ENCODE measurements around the gene RAET1G. TPM values are rescaled to one million over a fixed set of nuclear protein-coding genes. Genes with fewer than 3 reads are reported as not detected.

RAET1G gene
- total and polyA plus RNA-seq, 2 donors (not counting 3 experiments of a cell fraction or from before 2014, with no cell fraction given), result 1.6 to 2.1 TPM

DNA sequence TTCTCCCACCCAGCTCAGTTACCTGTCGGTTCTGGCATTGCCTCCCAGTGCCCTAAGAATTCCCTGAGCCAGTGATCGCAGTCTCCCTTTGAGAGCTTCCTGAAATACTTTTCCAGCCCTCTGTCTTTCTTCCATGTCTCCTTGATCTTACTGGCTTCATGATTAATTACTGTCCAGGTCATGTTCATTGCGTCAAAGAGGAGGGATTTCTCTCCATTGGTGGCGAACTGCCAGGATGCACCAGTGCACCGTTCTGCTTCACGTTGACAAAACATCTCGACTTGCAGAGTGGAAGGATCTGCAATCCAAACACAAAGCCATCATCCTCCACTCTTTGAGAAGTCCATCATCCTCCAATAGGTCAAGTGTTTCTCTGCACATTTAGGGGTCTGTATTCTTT, 33.6 kb downstream of the RAET1G start:
- ChIA-PET CTCF (no interaction called here), POLR2A (no interaction called here)
- Histone ChIP-seq H3K4me3 (replicated peaks in 1 of 3; ENCODE audit: insufficient read depth in 1 of 3, low read depth in 1 of 3, low read length in 3 of 3) (no peak overlapping the region), H3K9me3 (replicated peaks; ENCODE audit: control insufficient read depth, insufficient read depth, low read length) (no peaks in the 10 kb centered on the region), H3K9ac (replicated peaks; ENCODE audit: extremely low read depth, insufficient read depth, low read length) (no peak overlapping the region), H3K27ac (ENCODE audit: insufficient read depth, low read depth, low read length) (no peak overlapping the region), H3K9me1 (replicated peaks; ENCODE audit: control insufficient read depth, extremely low read depth, insufficient read depth, low read length) (no peaks in the 10 kb centered on the region), H2AFZ (ENCODE audit: low read depth, low read length) (no peak overlapping the region), H4K20me1 (replicated peaks; ENCODE audit: control insufficient read depth, extremely low read depth, insufficient read depth, low read length) (no peaks in the 10 kb centered on the region), H3K79me2 (ENCODE audit: control insufficient read depth, insufficient read depth, low read length) (no peaks in the 10 kb centered on the region), H3K36me3 (ENCODE audit: control insufficient read depth in 2 of 2, extremely low read depth in 1 of 2, insufficient read depth in 2 of 2, low read length in 2 of 2) (no peaks in the 10 kb centered on the region), H3K4me2 (ENCODE audit: insufficient read depth, low read length) (no peak overlapping the region), H3K27me3 (ENCODE audit: control insufficient read depth in 2 of 2, insufficient read depth in 2 of 2, low read length in 2 of 2) (peaks cover 2 to 9% of the 10 kb centered on the region in 2 experiments), H3K4me1 (ENCODE audit: control insufficient read depth, extremely low read depth, insufficient read depth, low read length) (no peaks in the 10 kb centered on the region)
- dilution Hi-C loops (cut with MboI; ENCODE audit: extremely low pct_ligation_motif_present, low sequenced_read_pairs) (no loop called here), intact Hi-C loops (cut with micrococcal nuclease) (no loop called here)
- no peak for DNase-seq (ENCODE audit: low read depth, low spot score)
- no TSS peak for BruUV-seq (replicated peaks)
- TF ChIP-seq, protein P1, sequence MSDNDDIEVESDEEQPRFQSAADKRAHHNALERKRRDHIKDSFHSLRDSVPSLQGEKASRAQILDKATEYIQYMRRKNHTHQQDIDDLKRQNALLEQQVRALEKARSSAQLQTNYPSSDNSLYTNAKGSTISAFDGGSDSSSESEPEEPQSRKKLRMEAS (IDR thresholded peaks at IDR 0.05; ENCODE audit: insufficient read depth, insufficient read length), result no peak
- TF ChIP-seq POLR2A (IDR thresholded peaks at IDR 0.05; ENCODE audit: low read depth, low read length) (no peak), EZH2 (IDR thresholded peaks at IDR 0.05; ENCODE audit: borderline replicate concordance, low read depth, low read length, severe bottlenecking) (no peak), JUN (IDR thresholded peaks at IDR 0.05; ENCODE audit: borderline replicate concordance, insufficient read depth, insufficient read length, low read depth) (no peak), POLR2AphosphoS5 (IDR thresholded peaks at IDR 0.05; ENCODE audit: insufficient read depth, low read depth, low read length) (no peak), GATA2 (IDR thresholded peaks at IDR 0.05; ENCODE audit: insufficient read depth, insufficient read length, low read depth, low read length) (no peak), FOS (IDR thresholded peaks at IDR 0.05; ENCODE audit: borderline replicate concordance, insufficient read depth, low read length) (no peak), MYC (IDR thresholded peaks at IDR 0.05; ENCODE audit: low read depth, low read length) (no peak)
- TF ChIP-seq, protein P2, sequence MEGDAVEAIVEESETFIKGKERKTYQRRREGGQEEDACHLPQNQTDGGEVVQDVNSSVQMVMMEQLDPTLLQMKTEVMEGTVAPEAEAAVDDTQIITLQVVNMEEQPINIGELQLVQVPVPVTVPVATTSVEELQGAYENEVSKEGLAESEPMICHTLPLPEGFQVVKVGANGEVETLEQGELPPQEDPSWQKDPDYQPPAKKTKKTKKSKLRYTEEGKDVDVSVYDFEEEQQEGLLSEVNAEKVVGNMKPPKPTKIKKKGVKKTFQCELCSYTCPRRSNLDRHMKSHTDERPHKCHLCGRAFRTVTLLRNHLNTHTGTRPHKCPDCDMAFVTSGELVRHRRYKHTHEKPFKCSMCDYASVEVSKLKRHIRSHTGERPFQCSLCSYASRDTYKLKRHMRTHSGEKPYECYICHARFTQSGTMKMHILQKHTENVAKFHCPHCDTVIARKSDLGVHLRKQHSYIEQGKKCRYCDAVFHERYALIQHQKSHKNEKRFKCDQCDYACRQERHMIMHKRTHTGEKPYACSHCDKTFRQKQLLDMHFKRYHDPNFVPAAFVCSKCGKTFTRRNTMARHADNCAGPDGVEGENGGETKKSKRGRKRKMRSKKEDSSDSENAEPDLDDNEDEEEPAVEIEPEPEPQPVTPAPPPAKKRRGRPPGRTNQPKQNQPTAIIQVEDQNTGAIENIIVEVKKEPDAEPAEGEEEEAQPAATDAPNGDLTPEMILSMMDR (IDR thresholded peaks at IDR 0.05; ENCODE audit: extremely low read depth in 1 of 2, insufficient read depth in 1 of 2, low read depth in 1 of 2, low read length in 2 of 2), result no peak
- no peak for FAIRE-seq

Measured in endothelial cell of umbilical vein (primary cell).